GM18861 (cell line): ENCODE data around the gene TXN2.

Experiments
- ATAC-seq: cut with Tn5 transposase; IDR thresholded peaks from one replicate; pipeline ENCODE4 v1.9.1; 2021; ENCODE audit not compliant: unreplicated experiment

Gene TXN2

DNA sequence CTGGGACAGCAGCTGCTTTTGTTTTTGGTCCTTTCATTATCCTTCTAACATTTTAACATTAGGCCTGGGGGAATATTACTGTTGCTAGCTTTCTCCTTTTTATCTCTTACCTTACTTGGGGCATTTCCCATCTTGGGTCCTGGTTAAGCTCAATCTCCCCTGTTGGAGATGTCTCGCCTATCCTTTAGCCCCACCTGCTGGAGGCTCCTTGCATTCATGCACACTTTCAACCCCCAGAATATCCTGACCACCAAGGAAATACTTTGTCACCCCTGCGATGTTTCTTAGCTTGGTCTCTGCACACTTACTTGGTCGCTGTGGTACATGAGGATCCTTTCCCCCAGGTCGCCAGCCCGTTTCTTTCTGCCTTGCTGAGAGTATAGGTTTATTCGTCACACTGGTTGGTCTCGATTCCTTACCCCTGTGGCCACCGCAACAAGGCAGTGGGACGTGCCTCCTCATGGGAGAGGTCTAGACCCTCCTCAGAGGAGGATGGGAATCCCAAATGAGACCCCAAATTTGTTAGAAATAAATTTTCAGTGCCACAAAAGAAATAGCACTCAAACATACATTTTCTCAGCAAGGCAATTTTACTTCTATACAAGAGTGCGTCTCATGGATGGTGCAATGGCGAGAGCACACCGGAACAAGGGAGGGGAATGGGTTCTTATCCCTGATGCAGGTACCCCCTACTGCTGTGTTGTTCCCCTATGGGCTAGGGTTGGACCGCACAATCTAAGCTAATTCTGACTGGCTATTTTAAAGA, 5.4 kb upstream of the TXN2 start:
- no peak for ATAC-seq

DNA sequence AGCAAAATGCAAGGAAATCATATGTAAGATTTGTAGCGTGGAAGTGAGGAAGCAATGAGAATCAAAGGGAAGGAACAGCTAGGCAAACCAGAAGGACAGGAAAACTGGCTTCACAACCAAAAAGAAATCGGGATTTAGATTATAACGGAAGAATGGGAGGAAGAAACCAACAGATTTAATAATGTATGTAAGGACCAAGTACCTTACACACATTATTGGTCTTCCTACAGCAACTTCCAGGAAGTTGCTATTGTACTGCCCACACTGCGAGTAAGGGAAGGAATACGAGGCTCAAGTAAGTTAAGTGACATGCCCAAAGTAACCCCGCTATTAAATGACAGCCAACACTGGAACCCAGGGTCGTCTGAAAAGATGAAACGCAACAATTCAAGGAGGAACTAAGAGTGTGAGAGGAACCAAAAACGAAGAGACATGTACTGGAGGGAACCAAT, 473 bp downstream of the TXN2 start:
- ATAC-seq: no peak

DNA sequence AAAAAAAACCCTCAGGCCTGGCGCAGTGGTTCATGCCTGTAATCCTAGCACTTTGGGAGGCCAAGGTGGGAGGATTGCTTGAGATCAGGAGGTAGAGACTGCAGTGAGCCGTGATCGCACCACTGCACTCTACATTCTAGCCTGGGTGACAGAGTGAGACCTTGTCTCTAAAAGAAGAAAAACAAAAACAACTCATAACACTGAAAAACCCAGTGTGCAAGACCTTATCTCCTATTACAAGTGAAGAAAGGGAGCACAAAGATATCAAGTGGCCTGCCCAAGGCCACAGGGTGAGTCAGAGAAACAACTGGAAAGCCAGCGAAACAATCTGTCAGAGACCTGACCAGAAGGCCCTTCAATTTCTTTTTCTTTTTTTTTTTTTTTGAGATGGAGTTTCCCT, 2.5 kb downstream of the TXN2 start:
- ATAC-seq: no peak

DNA sequence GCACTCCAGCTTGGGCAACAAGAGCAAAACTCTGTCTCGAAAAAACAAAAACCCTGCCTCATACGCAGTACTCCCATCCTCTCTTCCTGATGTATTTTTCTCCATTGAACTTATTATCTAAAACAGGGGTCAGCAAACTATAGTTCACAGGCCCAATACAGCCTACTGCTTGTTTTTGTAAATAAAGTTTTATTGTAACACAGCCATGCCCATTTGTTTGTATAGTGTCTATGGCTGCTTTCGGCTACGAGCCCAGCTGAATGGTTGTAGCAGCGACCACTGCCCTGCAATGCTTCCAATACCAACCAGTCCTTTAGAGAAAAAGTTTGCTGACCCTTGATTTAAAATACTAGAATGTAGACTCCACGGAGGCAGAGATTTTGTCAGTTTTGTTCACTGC, 6.1 kb downstream of the TXN2 start:
- no peak for ATAC-seq

DNA sequence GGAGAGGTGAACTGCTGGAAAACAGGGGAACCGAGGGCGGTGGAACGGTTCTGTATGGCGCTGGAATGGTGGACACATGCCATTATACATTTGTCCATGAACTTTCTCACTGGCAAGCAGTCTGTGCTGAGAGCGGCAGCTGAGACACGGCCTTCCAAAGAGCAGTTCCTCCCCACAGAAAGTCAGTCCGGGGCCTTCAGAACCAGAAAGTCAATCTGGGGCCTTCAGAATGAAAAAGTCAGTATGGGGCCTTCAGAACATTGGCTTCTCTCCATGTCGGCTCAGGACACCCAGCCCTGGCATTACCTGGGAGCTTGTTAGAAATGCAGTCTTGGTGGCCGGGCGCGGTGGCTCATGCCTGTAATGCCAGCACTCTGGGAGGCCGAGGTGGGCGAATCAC, 8.8 kb downstream of the TXN2 start:
- no peak for ATAC-seq

DNA sequence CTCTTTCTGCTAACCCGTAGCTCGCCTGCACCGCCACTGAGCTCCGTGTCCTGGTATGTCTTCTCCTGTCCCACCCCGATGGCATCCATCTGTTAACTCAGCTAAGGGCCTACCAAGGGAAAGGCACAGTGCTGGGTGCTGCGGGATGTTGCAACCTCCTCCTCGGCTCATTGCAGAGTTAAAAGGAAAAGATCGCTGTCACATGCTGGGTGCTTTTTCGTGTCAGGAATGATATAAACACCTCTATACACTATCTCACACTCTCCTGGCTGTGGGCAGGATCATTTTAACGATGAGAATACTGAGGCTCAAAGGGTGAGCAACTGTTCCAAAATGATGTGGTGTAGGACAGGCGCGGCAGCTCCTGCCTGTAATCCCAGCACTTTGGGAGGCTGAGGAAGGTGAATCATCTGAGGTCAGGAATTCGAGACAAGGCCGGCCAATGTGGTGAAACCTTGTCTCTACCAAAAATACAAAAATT, 10.1 kb downstream of the TXN2 start:
- ATAC-seq: no peak

DNA sequence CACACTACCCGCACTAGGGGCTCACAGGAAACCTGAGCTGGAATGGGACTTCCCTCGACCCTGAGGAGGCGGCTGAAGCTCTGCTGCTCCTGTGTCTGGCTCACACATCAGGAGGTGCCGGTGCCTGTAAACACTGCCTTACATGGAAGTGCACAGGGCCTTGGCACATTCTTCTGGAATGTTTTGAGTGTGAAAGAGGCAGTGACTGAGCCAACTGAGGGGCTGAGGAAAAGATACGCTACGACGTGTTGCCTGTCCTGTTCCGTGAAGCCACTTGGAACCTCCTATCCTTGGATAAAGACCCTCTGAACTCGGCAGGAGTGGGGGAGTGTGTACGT, 10.5 kb downstream of the TXN2 start:
- ATAC-seq: no peak

DNA sequence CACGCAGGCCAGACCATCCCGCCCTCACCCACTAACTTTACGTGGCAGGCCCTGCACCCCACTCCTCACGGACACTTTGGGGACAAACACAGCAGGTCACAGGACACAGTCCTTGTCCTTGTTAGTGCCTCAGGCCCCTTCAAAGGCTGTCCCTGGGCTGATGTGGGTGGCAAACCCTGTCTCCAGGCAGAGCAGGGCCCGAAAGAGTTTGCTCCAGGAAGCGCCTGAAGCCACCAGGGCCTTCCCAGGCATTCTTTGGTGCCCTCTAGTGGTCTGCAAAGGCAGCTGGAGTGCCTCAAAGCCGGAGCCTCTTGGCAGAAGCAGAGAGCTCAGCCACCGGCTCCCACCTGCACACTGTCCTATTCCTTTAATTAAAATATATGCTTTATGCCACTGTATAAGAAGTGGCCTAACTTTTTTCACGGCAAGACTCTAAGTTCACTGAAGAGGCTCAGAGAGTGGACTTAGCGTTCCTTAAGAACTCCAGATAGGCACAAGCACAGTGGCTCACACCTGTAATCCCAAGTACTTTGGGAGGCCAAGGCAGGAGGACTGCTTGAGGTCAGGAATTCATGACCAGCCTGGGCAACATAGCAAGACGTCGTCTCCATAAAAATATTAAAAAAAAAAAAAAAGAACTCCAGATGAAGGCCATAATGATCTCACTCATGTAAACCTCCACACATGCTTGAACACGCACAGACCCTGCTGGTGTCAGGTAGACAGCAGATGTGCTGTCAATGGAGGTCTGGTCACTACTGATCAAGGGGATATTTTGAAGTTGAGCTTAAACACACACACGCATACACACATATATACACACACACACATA, 11.1 kb downstream of the TXN2 start:
- no peak for ATAC-seq

DNA sequence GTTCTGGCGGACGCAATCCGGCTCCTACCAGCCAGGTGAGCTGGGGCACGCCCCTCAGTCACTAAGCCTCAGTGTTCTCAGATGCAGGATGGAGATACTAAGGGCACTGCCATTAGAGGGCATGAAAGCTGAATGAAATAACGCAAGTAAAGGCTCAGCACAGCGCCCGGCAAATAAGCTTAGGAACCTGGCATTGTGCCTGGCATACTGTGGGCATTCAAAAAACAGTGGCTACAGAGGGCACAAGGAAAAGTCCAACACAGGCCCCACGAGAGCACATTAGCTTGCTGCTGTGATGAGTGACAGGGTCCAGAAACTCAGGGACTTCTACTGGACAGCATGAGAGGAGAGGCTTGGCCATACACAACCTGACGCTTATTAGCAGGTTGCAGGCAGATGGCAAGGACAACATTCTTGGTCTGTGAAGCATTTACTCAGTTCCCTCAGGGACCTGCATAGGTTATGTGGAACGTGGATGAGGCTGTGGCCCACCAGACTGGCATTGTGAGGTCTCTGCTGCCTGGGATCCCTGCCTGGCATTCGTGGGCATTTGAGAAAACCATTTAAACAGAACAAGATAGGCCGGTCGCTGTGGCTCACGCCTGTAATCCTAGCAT, 12.2 kb downstream of the TXN2 start:
- no peak for ATAC-seq

DNA sequence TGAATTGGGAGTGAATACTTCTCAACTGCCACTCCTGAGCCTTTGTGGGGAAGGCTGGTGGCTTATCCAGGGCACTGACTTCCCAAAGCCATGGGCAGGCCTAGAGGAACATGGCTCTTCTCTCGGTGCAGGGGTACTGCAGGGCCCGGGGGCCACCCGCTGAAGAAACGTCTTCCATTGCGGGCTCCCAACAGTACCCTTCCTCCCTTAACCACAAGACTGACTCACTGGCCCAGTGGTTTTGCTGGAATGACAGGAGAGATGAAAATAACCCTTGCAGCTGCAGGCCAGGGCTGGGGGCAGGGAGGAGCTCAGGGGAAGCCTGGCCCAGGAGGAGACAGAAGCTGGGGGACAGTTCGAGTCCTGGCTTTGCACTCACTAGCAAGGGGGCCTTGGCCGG, 13.5 kb downstream of the TXN2 start:
- ATAC-seq: no peak

DNA sequence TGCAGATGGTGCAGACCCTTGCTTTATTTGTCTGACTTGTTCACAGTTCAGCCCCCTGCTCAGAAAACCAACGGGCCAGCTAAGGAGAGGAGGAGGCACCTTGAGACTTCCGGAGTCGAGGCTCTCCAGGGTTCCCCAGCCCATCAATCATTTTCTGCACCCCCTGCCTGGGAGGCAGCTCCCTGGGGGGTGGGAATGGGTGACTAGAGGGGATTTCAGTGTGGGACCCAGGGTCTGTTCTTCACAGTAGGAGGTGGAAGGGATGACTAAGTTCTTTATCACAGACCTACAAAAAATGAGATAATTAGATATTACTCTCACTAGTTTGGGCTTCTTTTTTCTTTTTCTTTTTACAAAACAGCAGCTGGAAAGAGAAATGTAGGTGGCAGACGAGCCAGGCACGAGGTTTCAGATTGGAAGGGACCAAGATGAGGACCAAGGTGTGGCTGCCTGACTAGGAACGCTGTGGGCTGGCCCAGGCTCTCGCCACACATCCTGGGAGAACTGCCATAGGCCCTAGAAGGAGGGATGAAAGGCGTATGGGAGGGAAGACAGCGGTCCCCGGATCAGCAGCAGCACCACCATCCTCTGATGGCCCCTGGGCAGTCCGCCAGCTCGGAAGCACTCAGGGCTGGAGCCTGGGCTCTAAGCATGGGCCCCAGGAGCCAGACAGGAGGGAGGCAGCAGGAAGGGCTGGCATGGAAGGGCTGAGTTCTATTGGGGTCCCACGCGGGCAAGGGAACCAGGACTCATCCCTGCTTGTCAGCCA, 14.2 kb downstream of the TXN2 start:
- no peak for ATAC-seq

DNA sequence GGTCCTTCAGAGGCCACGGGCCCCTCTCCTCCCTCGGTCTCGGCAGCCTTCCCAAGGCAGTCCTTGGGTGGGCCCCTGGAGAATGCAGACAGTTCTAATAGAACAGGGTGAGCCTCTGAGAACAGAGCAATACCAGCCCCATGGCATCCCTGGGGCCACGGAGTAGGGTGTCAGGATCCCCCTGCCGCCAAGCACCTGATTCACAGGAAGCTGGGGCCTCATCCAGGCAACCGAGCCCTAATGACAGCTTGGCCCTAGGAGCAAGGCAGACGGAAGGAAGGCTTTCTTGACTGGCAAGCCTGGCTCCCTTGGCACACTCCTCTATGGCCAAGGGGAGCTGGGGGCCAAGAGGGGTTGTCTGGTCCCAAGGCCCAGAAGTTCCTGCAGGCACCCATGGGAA, 15.2 kb downstream of the TXN2 start:
- ATAC-seq: no peak

DNA sequence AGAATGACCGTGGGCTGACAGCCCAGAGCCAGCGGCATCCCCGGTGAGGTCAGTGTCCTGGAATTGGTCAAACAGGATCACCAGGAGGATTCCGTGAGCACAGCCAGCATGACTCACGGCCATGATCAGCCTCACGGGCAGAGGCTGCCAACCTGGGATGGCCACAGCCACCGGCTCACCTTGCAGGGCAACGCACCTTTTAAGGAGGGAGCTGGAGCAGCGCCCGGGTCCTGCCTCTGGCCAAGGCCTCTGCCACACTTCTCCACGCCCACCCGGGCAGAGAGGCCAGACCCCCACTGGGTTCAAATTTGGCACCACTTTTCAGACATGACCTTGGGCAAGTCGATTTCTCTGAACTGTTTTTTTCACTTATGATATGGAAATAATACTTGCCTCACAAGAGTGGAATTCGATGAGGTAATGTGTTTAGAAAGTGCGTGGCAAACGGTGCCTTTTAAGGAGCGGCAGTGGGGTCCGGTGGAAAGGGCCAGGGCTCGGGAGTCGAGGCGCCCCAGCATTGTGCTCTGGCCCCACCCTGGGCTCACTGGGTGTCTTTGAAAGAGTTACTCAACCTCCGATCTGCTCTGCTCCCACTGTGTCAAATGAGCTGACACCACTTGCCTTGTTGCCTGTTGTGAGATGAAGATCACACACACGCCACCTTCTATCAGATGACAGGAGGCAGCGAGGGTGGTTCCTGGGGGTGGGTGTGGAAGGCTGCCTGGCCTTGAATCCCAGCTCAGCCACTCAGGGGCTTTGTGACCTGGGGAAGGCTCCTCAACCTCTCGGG, 16.0 kb downstream of the TXN2 start:
- ATAC-seq: no peak

DNA sequence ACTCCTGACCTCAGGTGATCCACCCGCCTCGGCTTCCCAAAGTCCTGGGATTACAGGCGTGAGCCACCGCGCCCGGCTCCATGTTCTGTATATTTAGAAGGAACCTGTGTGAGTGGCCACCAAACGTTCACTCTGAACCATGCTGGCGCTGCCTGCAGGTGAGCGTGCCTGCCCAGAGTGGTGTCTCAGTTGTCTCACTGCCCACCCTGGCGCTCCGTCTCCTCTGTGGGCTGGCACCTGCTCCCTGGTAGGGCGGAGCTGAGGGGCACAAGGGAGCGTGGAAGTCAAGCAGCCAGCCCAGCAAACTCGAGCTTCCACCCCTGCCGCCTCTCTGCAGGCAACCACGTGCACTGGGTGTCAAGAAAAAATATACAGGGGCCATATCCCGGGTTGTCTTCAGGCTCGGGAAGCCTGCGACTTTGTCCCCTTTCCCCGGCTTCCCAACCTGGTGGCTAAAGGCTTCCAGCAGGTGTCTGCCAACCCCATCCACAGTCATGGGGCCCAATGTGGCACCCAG, 16.7 kb downstream of the TXN2 start:
- no peak for ATAC-seq

DNA sequence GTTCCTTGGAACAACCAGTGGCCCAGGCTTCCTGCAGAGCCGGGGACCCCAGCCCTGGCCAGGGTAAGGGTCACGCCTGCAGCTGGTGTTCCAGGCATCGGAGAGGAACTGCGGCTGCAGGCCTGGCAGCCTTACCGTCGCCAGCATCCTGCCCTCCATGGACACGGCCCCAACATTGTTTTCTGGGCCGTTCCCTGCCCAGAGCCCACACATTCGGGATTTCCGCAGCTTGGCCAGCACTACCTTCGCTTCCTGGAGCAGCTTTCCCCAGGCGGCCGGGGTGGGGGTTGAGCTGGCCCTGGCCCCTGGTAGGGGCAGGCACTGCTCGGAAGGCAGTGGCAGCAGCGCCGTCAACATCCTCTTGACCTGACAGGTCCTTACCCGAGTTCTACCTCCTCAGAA, 17.7 kb downstream of the TXN2 start:
- ATAC-seq: no peak

DNA sequence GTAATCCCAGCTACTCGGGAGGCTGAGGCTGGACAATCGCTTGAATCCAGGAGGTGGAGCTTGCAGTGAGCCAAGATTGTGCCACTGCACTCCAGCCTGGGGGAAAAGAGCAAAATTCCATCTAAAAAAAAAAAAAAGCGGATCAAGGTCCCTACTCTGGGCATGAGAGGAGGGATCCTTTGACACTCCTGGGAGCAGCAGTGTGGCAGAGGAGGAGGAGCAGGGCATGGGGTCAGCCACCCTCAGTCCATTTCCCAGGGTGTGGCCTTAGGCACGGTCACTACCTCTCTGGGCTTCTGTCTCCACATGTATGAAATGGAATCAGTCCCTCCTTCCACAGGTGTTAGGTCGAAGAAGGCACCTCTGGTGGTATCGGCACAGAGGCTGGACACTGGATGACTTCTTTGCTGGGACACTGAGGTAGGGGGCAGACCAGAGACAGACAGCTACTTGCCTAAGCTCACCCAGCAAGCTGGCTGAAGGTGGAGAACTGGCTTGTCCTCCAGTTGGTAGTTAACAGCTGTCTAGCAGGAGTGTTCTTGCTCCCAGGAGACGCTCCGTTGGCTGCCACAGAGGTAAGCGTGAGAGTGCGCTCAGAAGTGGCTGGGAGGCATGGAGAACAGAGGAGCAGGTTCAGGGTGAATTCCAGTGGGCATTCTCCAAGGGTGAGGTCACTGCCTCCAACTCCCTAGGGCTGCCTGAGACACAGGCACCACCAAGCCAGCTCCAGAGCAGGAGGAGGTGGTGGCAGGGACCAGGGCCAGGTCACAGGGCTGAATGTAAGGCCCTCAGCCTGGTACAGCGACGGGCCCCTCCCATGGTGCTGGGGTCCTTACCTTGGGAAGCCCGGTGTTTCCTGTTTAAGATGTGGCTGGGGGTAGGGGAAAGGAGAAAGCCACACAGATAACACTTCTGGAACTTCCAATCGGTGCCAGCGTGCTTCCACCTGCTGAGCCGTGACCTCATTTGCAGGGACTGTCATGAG, 19.5 kb downstream of the TXN2 start:
- ATAC-seq: no peak

DNA sequence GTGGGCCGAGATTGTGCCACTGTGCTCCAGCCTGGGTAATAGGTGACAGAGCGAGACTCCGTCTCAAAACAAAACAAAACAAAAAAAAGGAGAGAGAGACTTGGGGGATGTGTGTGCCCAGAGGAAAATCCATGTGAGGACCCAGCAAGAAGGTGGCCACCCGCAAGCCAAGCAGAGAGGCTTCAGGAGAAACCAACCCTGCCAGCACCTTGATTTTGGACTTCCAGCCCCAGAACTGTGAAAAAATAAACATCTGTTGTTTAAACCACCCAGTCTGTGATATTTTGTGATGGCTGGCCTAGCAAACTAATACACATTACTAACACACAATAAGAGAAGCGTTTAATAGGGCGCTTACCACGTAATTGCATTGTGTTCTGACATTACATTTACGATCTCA, 21.2 kb downstream of the TXN2 start:
- no peak for ATAC-seq

DNA sequence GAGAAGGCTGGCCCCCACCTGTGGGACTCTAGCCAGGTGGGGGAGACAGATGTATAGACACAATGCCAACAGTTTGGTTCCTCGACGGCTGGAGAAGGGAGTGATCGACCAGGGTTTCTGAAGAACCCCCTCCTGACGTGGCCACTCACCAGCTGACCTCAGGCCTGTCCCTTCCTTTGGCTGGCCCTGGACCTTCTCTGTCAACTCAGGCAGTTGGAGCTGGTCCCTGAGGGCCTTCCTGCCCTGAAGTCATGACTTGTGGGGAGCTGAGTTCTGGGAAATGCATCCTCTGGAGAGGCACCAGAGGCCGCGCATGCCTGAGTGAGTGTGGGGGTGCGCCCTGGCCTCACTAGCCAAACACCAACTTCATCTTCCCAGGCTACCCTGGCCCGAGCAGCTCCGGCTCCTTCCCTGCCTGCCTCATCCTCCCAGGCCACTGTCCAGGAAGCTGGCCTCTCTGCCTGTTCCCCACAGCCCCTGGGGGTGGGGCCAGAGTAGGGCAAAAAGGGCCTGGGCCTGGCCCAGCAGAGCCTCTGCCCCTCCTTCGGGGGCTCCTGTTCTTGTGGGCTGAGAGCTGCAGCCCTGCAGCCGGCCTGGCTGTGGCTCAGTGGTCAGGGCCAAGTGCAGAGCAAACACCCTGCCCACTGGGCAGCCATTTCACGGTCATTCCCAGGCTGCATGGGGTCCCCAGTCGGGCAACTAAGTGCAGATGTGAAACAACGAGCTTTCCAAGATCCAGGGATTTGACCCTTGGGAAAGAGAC, 23.6 kb downstream of the TXN2 start:
- ATAC-seq: no peak
